DMS114 treated with DMSO at 0.1 percent for 48 hours (cell line): Measurements from ENCODE around the gene PDE4DIP.
"Not testable (repeated sequence)": the region's sequence is repeated elsewhere in the genome, so short reads cannot be mapped to it uniquely, and the experiment has no call there.

Experiments used
- DNase-seq: peaks from one replicate; lab custom pipeline; 2025; ENCODE audit not compliant: unreplicated experiment; lab: John Stamatoyannopoulos, UW

Gene PDE4DIP

GRCh38 chr1:148918836-148919447 lies 74.7 kb downstream of the PDE4DIP start:
- not testable (repeated sequence) for DNase-seq

GRCh38 chr1:148921047-148921446 lies 76.8 kb downstream of the PDE4DIP start:
- not testable (repeated sequence) for DNase-seq

- DNase-seq: not testable (repeated sequence)
Measured at GRCh38 chr1:148923798-148924197, 79.6 kb downstream of the PDE4DIP start.

GRCh38 chr1:148927645-148928044 lies 83.4 kb downstream of the PDE4DIP start:
- not testable (repeated sequence) for DNase-seq

GRCh38 chr1:148929253-148929652 lies 85.0 kb downstream of the PDE4DIP start:
- DNase-seq: not testable (repeated sequence)

GRCh38 chr1:148935381-148936002 lies 91.3 kb downstream of the PDE4DIP start:
- not testable (repeated sequence) for DNase-seq

- not testable (repeated sequence) for DNase-seq
Measured at GRCh38 chr1:148942906-148943305, 98.7 kb downstream of the PDE4DIP start.

GRCh38 chr1:148945130-148945529 lies 100.9 kb downstream of the PDE4DIP start:
- not testable (repeated sequence) for DNase-seq

- not testable (repeated sequence) for DNase-seq
Measured at GRCh38 chr1:148948768-148949167, 104.5 kb downstream of the PDE4DIP start.

GRCh38 chr1:148951336-148952227 lies 107.4 kb downstream of the PDE4DIP start:
- DNase-seq: peak; percentile 60

GRCh38 chr1:148952253-148952937 lies 108.2 kb downstream of the PDE4DIP start:
- not testable (repeated sequence) for DNase-seq

GRCh38 chr1:148952938-148953616 lies 108.8 kb downstream of the PDE4DIP start:
- not testable (repeated sequence) for DNase-seq

GRCh38 chr1:148953730-148954129 lies 109.5 kb downstream of the PDE4DIP start:
- not testable (repeated sequence) for DNase-seq

GRCh38 chr1:148958343-148958742 lies 114.1 kb downstream of the PDE4DIP start:
- not testable (repeated sequence) for DNase-seq

GRCh38 chr1:148960212-148961000 lies 116.2 kb downstream of the PDE4DIP start:
- DNase-seq: not testable (repeated sequence)

- not testable (repeated sequence) for DNase-seq
Measured at GRCh38 chr1:148962127-148962857, 118.1 kb downstream of the PDE4DIP start.

GRCh38 chr1:148966084-148966483 lies 121.9 kb downstream of the PDE4DIP start:
- not testable (repeated sequence) for DNase-seq

- not testable (repeated sequence) for DNase-seq
Measured at GRCh38 chr1:148967580-148967979, 123.4 kb downstream of the PDE4DIP start.

GRCh38 chr1:148968682-148969081 lies 124.5 kb downstream of the PDE4DIP start:
- DNase-seq: not testable (repeated sequence)
